HepG2 (cell line): ENCODE data around the gene HAPLN1. TPM values are rescaled to one million over a fixed set of nuclear protein-coding genes. Genes with fewer than 3 reads are reported as not detected.

Experiments
- ATAC-seq: fragments of 200-7000 bp; cut with Tn5 transposase; 3 replicates; pipeline ENCODE4 v1.9.1; 2020; ENCODE audit warnings: mild to moderate bottlenecking, moderate library complexity
- BruUV-seq: library from RNA; stranded (reverse); fragments of 400-500 nt; replicated peaks from 2 replicates; lab custom pipeline; 2021; lab: Mats Ljungman, UMichigan
- CTCF ChIA-PET: fragments of 300-600 bp; formaldehyde crosslinking; extraction: SDS; loops from one replicate; lab custom pipeline; 2021; ENCODE audit warnings: low total read pairs, inconsistent platforms, low intra/inter-chr PET ratio; lab: Yijun Ruan, JAX
- POLR2A ChIA-PET: fragments of 350-600 bp; sonication (Branson Sonifier 250); formaldehyde crosslinking; loops from one replicate; lab custom pipeline; 2020; ENCODE audit warnings: antibody characterized with exemption, inconsistent platforms; lab: Yijun Ruan, JAX
- DNase-seq: peaks from one replicate; pipeline ENCODE4 v3.0.0-alpha.2; 2015; ENCODE audit warnings: low spot score
- FAIRE-seq: peaks from 3 replicates; lab custom pipeline; 2011; peaks lifted over from hg19 to GRCh38; lab: Jason Lieb, UNC
- H2AFZ ChIP-seq: one replicate; pipeline ENCODE4 v1.6.1; 2011; ENCODE audit warnings: low read length, inconsistent platforms
- H3K27ac ChIP-seq: fragments of 300-600 bp; 3 replicates; pipeline ENCODE4 v1.8.0; 2011; ENCODE audit warnings: mixed run types, mild to moderate bottlenecking, mixed read lengths, low read length, inconsistent platforms; ENCODE audit not compliant: insufficient read depth; ENCODE audit errors: extremely low read length
- H3K27me3 ChIP-seq, 2 experiments: fragments of 200-600 bp in 1 of 2; 2 replicates in 1 of 2; 3 replicates in 1 of 2; pipeline versions ENCODE4 v1.6.0 to v1.8.0; 2011; ENCODE audit warnings: low read length in 2 of 2, mild to moderate bottlenecking in 2 of 2, moderate library complexity in 2 of 2, inconsistent platforms in 1 of 2; ENCODE audit not compliant: insufficient read depth in 2 of 2, control insufficient read depth in 1 of 2
- H3K36me3 ChIP-seq, 2 experiments: fragments of 200-600 bp in 1 of 2; replicated peaks in 1 of 2; 2 replicates in 1 of 2; 3 replicates in 1 of 2; pipeline versions ENCODE4 v1.5.1 to v1.8.0; 2011; ENCODE audit warnings: low read length in 2 of 2, inconsistent platforms in 1 of 2; ENCODE audit not compliant: insufficient read depth in 2 of 2, control insufficient read depth in 1 of 2
- H3K4me1 ChIP-seq: 2 replicates; pipeline ENCODE4 v1.5.1; 2012; ENCODE audit warnings: low read length, inconsistent platforms; ENCODE audit not compliant: insufficient read depth
- H3K4me2 ChIP-seq: 2 replicates; pipeline ENCODE4 v1.6.0; 2011; ENCODE audit warnings: low read depth, low read length, inconsistent platforms
- H3K4me3 ChIP-seq, 3 experiments: fragments of 200-600 bp in 1 of 3; sonication (generic), shearing (Covaris generic) in 1 of 3; replicated peaks in 1 of 3; 2 replicates each; pipeline ENCODE4 v1.5.1; 2011 to 2016; ENCODE audit warnings: low read length in 3 of 3, inconsistent platforms in 2 of 3, low read depth in 2 of 3, mild to moderate bottlenecking in 2 of 3, control low read depth in 1 of 3, mixed read lengths in 1 of 3; ENCODE audit not compliant: insufficient read depth in 1 of 3
- H3K79me2 ChIP-seq: one replicate; pipeline ENCODE4 v1.6.1; 2011; ENCODE audit warnings: low read length, inconsistent platforms; ENCODE audit not compliant: insufficient read depth
- H3K9ac ChIP-seq: 2 replicates; pipeline ENCODE4 v1.6.0; 2011; ENCODE audit warnings: mild to moderate bottlenecking, low read depth, low read length, inconsistent platforms; ENCODE audit not compliant: insufficient read depth
- H3K9me3 ChIP-seq: 2 replicates; pipeline ENCODE4 v1.5.1; 2012; ENCODE audit warnings: mild to moderate bottlenecking, low read length
- H4K20me1 ChIP-seq: 2 replicates; pipeline ENCODE4 v1.6.0; 2011; ENCODE audit warnings: inconsistent platforms, mild to moderate bottlenecking, low read length, moderate library complexity; ENCODE audit not compliant: insufficient read depth
- CBX5 ChIP-seq: sonication (generic); formaldehyde crosslinking; IDR thresholded peaks from 2 replicates; pipeline ENCODE4 v1.4.0; 2020; ENCODE audit warnings: missing genetic modification reagents, borderline replicate concordance
- FOXP1 ChIP-seq, 2 experiments: fragments of 450-650 bp in 1 of 2; IDR thresholded peaks; 2 replicates each; pipeline ENCODE4 v1.6.1; 2017 to 2018; ENCODE audit warnings: antibody characterized with exemption in 1 of 2
- PHF21A ChIP-seq: sonication (generic); formaldehyde crosslinking; IDR thresholded peaks from 2 replicates; pipeline ENCODE4 v1.5.0; 2020; ENCODE audit warnings: mild to moderate bottlenecking, missing genetic modification reagents
- ZNF121 ChIP-seq: sonication (generic); formaldehyde crosslinking; IDR thresholded peaks from 2 replicates; pipeline ENCODE4 v1.5.0; 2020; ENCODE audit warnings: mild to moderate bottlenecking, missing genetic modification reagents
- ZNF260 ChIP-seq: sonication (generic); formaldehyde crosslinking; IDR thresholded peaks from 2 replicates; pipeline ENCODE4 v1.4.0; 2020; ENCODE audit warnings: missing genetic modification reagents, low read depth, mild to moderate bottlenecking, borderline replicate concordance
- WGBS: methylation state at CpG from one replicate; pipeline ENCODE4 v1.1.6; 2017; ENCODE audit warnings: low lambda C conversion rate; 5-methylcytosine and 5-hydroxymethylcytosine counted together
- in situ Hi-C: cut with HindIII; loops from 2 replicates; pipeline ENCODE4 v1.10.0; 2017; ENCODE audit warnings: low pct_unique_long_range_greater_than_20kb; ENCODE audit not compliant: extremely low pct_ligation_motif_present
- intact Hi-C: fragments of 100-400 bp; cut with micrococcal nuclease; formaldehyde crosslinking; loops from one replicate; pipeline ENCODE4 v1.10.0; 2022; ENCODE audit not compliant: unreplicated experiment
- polyA plus RNA-seq, 8 experiments: library from polyadenylated mRNA; depleted of rRNA in 3 of 8; stranded (reverse) in 7 of 8; unstranded in 1 of 8; fragments of >200 nt; fragmentation: Illumina TruSeq in 4 of 8; extraction: Trizol in 4 of 8; gene quantifications; 2 replicates each; pipeline versions ENCODE4 v1.2.1 to v1.2.3, GENCODE V29; 2011 to 2016; ENCODE audit warnings: low read depth in 4 of 8, missing spikeins in 1 of 8, mixed read lengths in 1 of 8; ENCODE audit not compliant: insufficient read depth in 1 of 8
- total RNA-seq, 5 experiments: library from RNA; depleted of rRNA; stranded (reverse); fragments of >200 nt; fragmentation: Illumina TruSeq; extraction: Trizol; gene quantifications; 2 replicates each; pipeline ENCODE4 v1.2.3, GENCODE V29; 2016; ENCODE audit warnings: low read depth in 1 of 5

Gene HAPLN1
- total and polyA plus RNA-seq, 2 of the 13 experiments (the other 11 are each of a cell fraction or from before 2014, with no cell fraction given) = not detected

GRCh38 chr5:83760579-83760978 lies 39.9 kb upstream of the HAPLN1 start:
- ATAC-seq (no peak), DNase-seq (no peak), FAIRE-seq (no peak)
- Histone ChIP-seq H3K27ac (no peak overlapping the region), H3K9ac (no peak overlapping the region), H3K4me1 (no peaks in the 10 kb centered on the region), H3K79me2 (no peaks in the 10 kb centered on the region), H4K20me1 (no peaks in the 10 kb centered on the region), H3K27me3 (no peaks in the 10 kb centered on the region), H3K4me3 (no peak overlapping the region), H3K9me3 (peaks cover 13% of the 10 kb centered on the region), H3K36me3 (no peaks in the 10 kb centered on the region), H3K4me2 (no peak overlapping the region), H2AFZ (no peak overlapping the region)
- 23% methylated on average over 4 of the region's 4 CpGs for WGBS
- ChIA-PET POLR2A (no interaction called here), CTCF (no interaction called here)
- no peak for TF ChIP-seq CBX5 (CRISPR knock-in tag)
- no peak for TF ChIP-seq FOXP1 (IDR thresholded peaks at IDR 0.05)
- TF ChIP-seq FOXP1 (CRISPR knock-in tag; IDR thresholded peaks at IDR 0.05) = 0 out of 2 replicates have a peak, but pooled peaks have one; percentile 8
- no peak for TF ChIP-seq ZNF260 (CRISPR knock-in tag)
- TF ChIP-seq ZNF121 (CRISPR knock-in tag) = no peak
- no TSS peak for BruUV-seq
- intact Hi-C loops (no loop called here), in situ Hi-C loops (no loop called here)

GRCh38 chr5:83752700-83753099 lies 32.0 kb upstream of the HAPLN1 start:
- Histone ChIP-seq H3K4me1 (no peaks in the 10 kb centered on the region), H3K9me3 (no peaks in the 10 kb centered on the region), H3K9ac (no peak overlapping the region), H3K79me2 (no peaks in the 10 kb centered on the region), H3K27me3 (no peaks in the 10 kb centered on the region), H3K36me3 (no peaks in the 10 kb centered on the region), H3K4me2 (no peak overlapping the region), H4K20me1 (no peaks in the 10 kb centered on the region), H3K27ac (no peak overlapping the region), H2AFZ (no peak overlapping the region), H3K4me3 (no peak overlapping the region)
- TF ChIP-seq PHF21A (CRISPR knock-in tag) = no peak
- ATAC-seq (no peak), DNase-seq (no peak), FAIRE-seq (no peak)
- POLR2A ChIA-PET = no interaction called here
- no TSS peak for BruUV-seq
- in situ Hi-C loops = no loop called here
- 0% methylated on average over 1 of the region's 1 CpG for WGBS
- intact Hi-C loops = no loop called here
- CTCF ChIA-PET = no interaction called here
